Measurements from ENCODE around the gene DGCR6.
"Not testable (repeated sequence)": the region's sequence is repeated elsewhere in the genome, so short reads cannot be mapped to it uniquely, and the experiment has no call there.

Gene DGCR6

GRCh38 chr22:18912264-18912946 is 6.3 kb downstream of the DGCR6 start:
- not testable (repeated sequence) for H4K91ac ChIP-seq (ENCODE audit: low read depth, low read length); DNase-seq; H3K79me1 ChIP-seq (ENCODE audit: low read length); H2BK5ac ChIP-seq (ENCODE audit: low read depth, low read length, poor library complexity); H3K14ac ChIP-seq (ENCODE audit: low read length); H3K4me3 ChIP-seq (ENCODE audit: low read depth, low read length); H4K12ac ChIP-seq (ENCODE audit: low read depth, low read length); H3K9me3 ChIP-seq (ENCODE audit: insufficient read depth, low read depth, low read length); H3K79me2 ChIP-seq (ENCODE audit: control insufficient read depth, insufficient read depth, low read length, poor library complexity); H3K27ac ChIP-seq (ENCODE audit: low read depth, low read length); H3K9ac ChIP-seq (ENCODE audit: low read length); H4K8ac ChIP-seq (ENCODE audit: low read depth, low read length); H2BK120ac ChIP-seq (ENCODE audit: insufficient read depth, low read length, poor library complexity); H3K4ac ChIP-seq (ENCODE audit: low read depth, low read length); H3K27me3 ChIP-seq (ENCODE audit: insufficient read depth, low read length); H2AK5ac ChIP-seq (ENCODE audit: low read length); H2BK12ac ChIP-seq (ENCODE audit: low read length); H3K4me2 ChIP-seq (ENCODE audit: low read length); H3K23ac ChIP-seq (ENCODE audit: low read length); H3K18ac ChIP-seq (ENCODE audit: low read length); H2AFZ ChIP-seq (ENCODE audit: insufficient read depth, low read length, poor library complexity); H3K4me1 ChIP-seq (ENCODE audit: control insufficient read depth in 1 of 2, insufficient read depth in 2 of 2, low read length in 2 of 2); H3K36me3 ChIP-seq (ENCODE audit: control insufficient read depth in 1 of 2, insufficient read depth in 2 of 2, low read length in 2 of 2)
- WGBS (ENCODE audit: extremely low coverage, insufficient coverage, insufficient read length): no CpG with 5 or more reads among the region's 10 CpGs

DNA sequence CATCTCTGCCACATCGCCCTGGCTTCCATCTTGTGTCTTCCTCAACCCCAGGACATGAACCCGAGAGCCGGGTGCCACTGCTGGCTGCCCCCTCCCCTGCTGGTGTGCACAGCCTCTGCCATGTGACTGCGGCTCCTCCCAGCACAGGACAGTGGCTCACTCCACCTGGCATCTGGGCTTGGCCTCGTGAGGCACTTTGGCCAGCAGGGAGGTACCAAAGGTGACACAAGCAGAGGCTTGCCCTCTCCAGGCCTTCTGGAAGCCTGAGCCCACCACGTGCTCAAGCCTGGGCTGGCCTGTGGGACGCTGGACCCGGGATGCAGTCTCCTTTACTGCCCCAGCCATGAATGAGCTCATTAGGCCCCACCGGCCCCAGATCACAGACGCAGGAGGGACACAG is 8.4 kb downstream of the DGCR6 start:
- WGBS (ENCODE audit: extremely low coverage, insufficient coverage, insufficient read length): no CpG with 5 or more reads among the region's 10 CpGs
- not testable (repeated sequence) for H3K4ac ChIP-seq (ENCODE audit: low read depth, low read length); DNase-seq; H3K79me2 ChIP-seq (ENCODE audit: control insufficient read depth, insufficient read depth, low read length, poor library complexity); H4K91ac ChIP-seq (ENCODE audit: low read depth, low read length); H2BK12ac ChIP-seq (ENCODE audit: low read length); H3K23ac ChIP-seq (ENCODE audit: low read length); H2BK120ac ChIP-seq (ENCODE audit: insufficient read depth, low read length, poor library complexity); H3K4me3 ChIP-seq (ENCODE audit: low read depth, low read length); H4K8ac ChIP-seq (ENCODE audit: low read depth, low read length); H3K14ac ChIP-seq (ENCODE audit: low read length); H3K27ac ChIP-seq (ENCODE audit: low read depth, low read length); H3K9ac ChIP-seq (ENCODE audit: low read length); H3K27me3 ChIP-seq (ENCODE audit: insufficient read depth, low read length); H3K4me2 ChIP-seq (ENCODE audit: low read length); H3K18ac ChIP-seq (ENCODE audit: low read length); H3K9me3 ChIP-seq (ENCODE audit: insufficient read depth, low read depth, low read length); H3K79me1 ChIP-seq (ENCODE audit: low read length); H4K12ac ChIP-seq (ENCODE audit: low read depth, low read length); H3K4me1 ChIP-seq (ENCODE audit: control insufficient read depth in 1 of 2, insufficient read depth in 2 of 2, low read length in 2 of 2); H3K36me3 ChIP-seq (ENCODE audit: control insufficient read depth in 1 of 2, insufficient read depth in 2 of 2, low read length in 2 of 2); H2BK5ac ChIP-seq (ENCODE audit: low read depth, low read length, poor library complexity); H2AFZ ChIP-seq (ENCODE audit: insufficient read depth, low read length, poor library complexity); H2AK5ac ChIP-seq (ENCODE audit: low read length)

GRCh38 chr22:18915550-18915949 is 9.4 kb downstream of the DGCR6 start:
- not testable (repeated sequence) for H3K79me1 ChIP-seq (ENCODE audit: low read length); H3K9ac ChIP-seq (ENCODE audit: low read length); H3K4me2 ChIP-seq (ENCODE audit: low read length); H4K91ac ChIP-seq (ENCODE audit: low read depth, low read length); H3K4me3 ChIP-seq (ENCODE audit: low read depth, low read length); H3K79me2 ChIP-seq (ENCODE audit: control insufficient read depth, insufficient read depth, low read length, poor library complexity); H2AFZ ChIP-seq (ENCODE audit: insufficient read depth, low read length, poor library complexity); DNase-seq; H3K9me3 ChIP-seq (ENCODE audit: insufficient read depth, low read depth, low read length); H2AK5ac ChIP-seq (ENCODE audit: low read length); H3K27ac ChIP-seq (ENCODE audit: low read depth, low read length); H2BK5ac ChIP-seq (ENCODE audit: low read depth, low read length, poor library complexity); H3K23ac ChIP-seq (ENCODE audit: low read length); H3K36me3 ChIP-seq (ENCODE audit: control insufficient read depth in 1 of 2, insufficient read depth in 2 of 2, low read length in 2 of 2); H3K4ac ChIP-seq (ENCODE audit: low read depth, low read length); H3K14ac ChIP-seq (ENCODE audit: low read length); H4K8ac ChIP-seq (ENCODE audit: low read depth, low read length); H3K27me3 ChIP-seq (ENCODE audit: insufficient read depth, low read length); H2BK120ac ChIP-seq (ENCODE audit: insufficient read depth, low read length, poor library complexity); H3K4me1 ChIP-seq (ENCODE audit: control insufficient read depth in 1 of 2, insufficient read depth in 2 of 2, low read length in 2 of 2); H4K12ac ChIP-seq (ENCODE audit: low read depth, low read length); H2BK12ac ChIP-seq (ENCODE audit: low read length); H3K18ac ChIP-seq (ENCODE audit: low read length)
- WGBS (ENCODE audit: extremely low coverage, insufficient coverage, insufficient read length): no CpG with 5 or more reads among the region's 9 CpGs

GRCh38 chr22:18917818-18918217 is 11.7 kb downstream of the DGCR6 start:
- H3K4me3 ChIP-seq (ENCODE audit: low read depth, low read length); H2AFZ ChIP-seq (ENCODE audit: insufficient read depth, low read length, poor library complexity); H2BK12ac ChIP-seq (ENCODE audit: low read length); H2BK120ac ChIP-seq (ENCODE audit: insufficient read depth, low read length, poor library complexity); H3K4me2 ChIP-seq (ENCODE audit: low read length); H3K9me3 ChIP-seq (ENCODE audit: insufficient read depth, low read depth, low read length); H4K91ac ChIP-seq (ENCODE audit: low read depth, low read length); H3K4ac ChIP-seq (ENCODE audit: low read depth, low read length); H3K79me1 ChIP-seq (ENCODE audit: low read length); H4K12ac ChIP-seq (ENCODE audit: low read depth, low read length); H3K4me1 ChIP-seq (ENCODE audit: control insufficient read depth in 1 of 2, insufficient read depth in 2 of 2, low read length in 2 of 2); H3K36me3 ChIP-seq (ENCODE audit: control insufficient read depth in 1 of 2, insufficient read depth in 2 of 2, low read length in 2 of 2); H3K23ac ChIP-seq (ENCODE audit: low read length); H3K9ac ChIP-seq (ENCODE audit: low read length); H3K79me2 ChIP-seq (ENCODE audit: control insufficient read depth, insufficient read depth, low read length, poor library complexity); H3K14ac ChIP-seq (ENCODE audit: low read length); H2BK5ac ChIP-seq (ENCODE audit: low read depth, low read length, poor library complexity); H2AK5ac ChIP-seq (ENCODE audit: low read length); DNase-seq; H3K27ac ChIP-seq (ENCODE audit: low read depth, low read length); H4K8ac ChIP-seq (ENCODE audit: low read depth, low read length); H3K18ac ChIP-seq (ENCODE audit: low read length); H3K27me3 ChIP-seq (ENCODE audit: insufficient read depth, low read length): not testable (repeated sequence)
- WGBS (ENCODE audit: extremely low coverage, insufficient coverage, insufficient read length): no CpG with 5 or more reads among the region's 3 CpGs

All from trophoblast cell (in vitro differentiated cells and primary cell).